ENCODE measurements around the gene MYLK4.

MYLK4 gene

GRCh38 chr6:2658788-2659187, 91.9 kb downstream of the MYLK4 start:
- no peak for DNase-seq (ENCODE audit: low read depth)

GRCh38 chr6:2656460-2657079, 94.2 kb downstream of the MYLK4 start:
- no peak for DNase-seq (ENCODE audit: low read depth)

GRCh38 chr6:2655844-2656433, 94.8 kb downstream of the MYLK4 start:
- no peak for DNase-seq (ENCODE audit: low read depth)

GRCh38 chr6:2653369-2654032, 97.2 kb downstream of the MYLK4 start:
- DNase-seq (ENCODE audit: low read depth) = no peak

- no peak for DNase-seq (ENCODE audit: low read depth)
Measured at GRCh38 chr6:2652611-2653010, 98.1 kb downstream of the MYLK4 start.

GRCh38 chr6:2651961-2652360, 98.8 kb downstream of the MYLK4 start:
- no peak for DNase-seq (ENCODE audit: low read depth)

- DNase-seq (ENCODE audit: low read depth) = no peak
Measured at GRCh38 chr6:2651536-2651935, 99.2 kb downstream of the MYLK4 start.

GRCh38 chr6:2646346-2646745, 104.4 kb downstream of the MYLK4 start:
- DNase-seq (ENCODE audit: low read depth) = no peak

GRCh38 chr6:2643935-2644539, 106.7 kb downstream of the MYLK4 start:
- no peak for DNase-seq (ENCODE audit: low read depth)

- no peak for DNase-seq (ENCODE audit: low read depth)
Measured at GRCh38 chr6:2643130-2643529, 107.6 kb downstream of the MYLK4 start.

- no peak for DNase-seq (ENCODE audit: low read depth)
Measured at GRCh38 chr6:2641044-2641725, 109.5 kb downstream of the MYLK4 start.

- no peak for DNase-seq (ENCODE audit: low read depth)
Measured at GRCh38 chr6:2640551-2640950, 110.2 kb downstream of the MYLK4 start.

- no peak for DNase-seq (ENCODE audit: low read depth)
Measured at GRCh38 chr6:2639896-2640295, 110.8 kb downstream of the MYLK4 start.

- no peak for DNase-seq (ENCODE audit: low read depth)
Measured at GRCh38 chr6:2639167-2639566, 111.6 kb downstream of the MYLK4 start.

GRCh38 chr6:2636672-2637071, 114.0 kb downstream of the MYLK4 start:
- DNase-seq (ENCODE audit: low read depth) = no peak

- DNase-seq (ENCODE audit: low read depth) = no peak
Measured at GRCh38 chr6:2635911-2636310, 114.8 kb downstream of the MYLK4 start.

GRCh38 chr6:2634139-2634964, 116.4 kb downstream of the MYLK4 start:
- DNase-seq (ENCODE audit: low read depth) = peak; percentile 62

- no peak for DNase-seq (ENCODE audit: low read depth)
Measured at GRCh38 chr6:2633736-2634135, 117.0 kb downstream of the MYLK4 start.

- DNase-seq (ENCODE audit: low read depth) = no peak
Measured at GRCh38 chr6:2632976-2633584, 117.6 kb downstream of the MYLK4 start.

- no peak for DNase-seq (ENCODE audit: low read depth)
Measured at GRCh38 chr6:2632368-2632767, 118.4 kb downstream of the MYLK4 start.

GRCh38 chr6:2630891-2631571, 119.7 kb downstream of the MYLK4 start:
- DNase-seq (ENCODE audit: low read depth) = no peak

Data from CMK (cell line).